Endothelial cell of hepatic sinusoid (primary cell): ENCODE measurements around the gene L3MBTL4.

ENCODE experiments used
- in situ Hi-C: cut with HindIII; loops from 2 replicates; pipeline ENCODE4 v1.10.0; 2017; ENCODE audit warnings: low sequenced_read_pairs

The L3MBTL4 gene

GRCh38 chr18:6366776-6367175 is 47.9 kb downstream of the L3MBTL4 start:
- in situ Hi-C loops, result no loop called here

- in situ Hi-C loops, result no loop called here
Observed at GRCh38 chr18:6365385-6365784, 49.3 kb downstream of the L3MBTL4 start.

GRCh38 chr18:6363216-6363615 is 51.5 kb downstream of the L3MBTL4 start:
- in situ Hi-C loops, result no loop called here

GRCh38 chr18:6362559-6363129 is 52.1 kb downstream of the L3MBTL4 start:
- in situ Hi-C loops, result no loop called here

GRCh38 chr18:6357668-6358067 is 57.0 kb downstream of the L3MBTL4 start:
- in situ Hi-C loops, result no loop called here

- in situ Hi-C loops, result no loop called here
Observed at GRCh38 chr18:6355789-6356589, 58.7 kb downstream of the L3MBTL4 start.

GRCh38 chr18:6352275-6352674 is 62.4 kb downstream of the L3MBTL4 start:
- in situ Hi-C loops, result no loop called here

GRCh38 chr18:6342990-6343389 is 71.7 kb downstream of the L3MBTL4 start:
- in situ Hi-C loops, result no loop called here

GRCh38 chr18:6341709-6342108 is 73.0 kb downstream of the L3MBTL4 start:
- in situ Hi-C loops, result no loop called here

- in situ Hi-C loops, result no loop called here
Observed at GRCh38 chr18:6341303-6341702, 73.4 kb downstream of the L3MBTL4 start.

- in situ Hi-C loops, result no loop called here
Observed at GRCh38 chr18:6340121-6340520, 74.6 kb downstream of the L3MBTL4 start.

- in situ Hi-C loops, result no loop called here
Observed at GRCh38 chr18:6336239-6336638, 78.5 kb downstream of the L3MBTL4 start.

- in situ Hi-C loops, result no loop called here
Observed at GRCh38 chr18:6333981-6334380, 80.7 kb downstream of the L3MBTL4 start.

- in situ Hi-C loops, result no loop called here
Observed at GRCh38 chr18:6331872-6332271, 82.8 kb downstream of the L3MBTL4 start.

- in situ Hi-C loops, result no loop called here
Observed at GRCh38 chr18:6330786-6331185, 83.9 kb downstream of the L3MBTL4 start.

GRCh38 chr18:6328621-6329010 is 86.1 kb downstream of the L3MBTL4 start:
- in situ Hi-C loops, result no loop called here

- in situ Hi-C loops, result no loop called here
Observed at GRCh38 chr18:6327895-6328620, 86.7 kb downstream of the L3MBTL4 start.

GRCh38 chr18:6327485-6327884 is 87.2 kb downstream of the L3MBTL4 start:
- in situ Hi-C loops, result no loop called here

- in situ Hi-C loops, result no loop called here
Observed at GRCh38 chr18:6326566-6326965, 88.1 kb downstream of the L3MBTL4 start.

GRCh38 chr18:6323319-6323889 is 91.3 kb downstream of the L3MBTL4 start:
- in situ Hi-C loops, result no loop called here

GRCh38 chr18:6315517-6316331 is 99.0 kb downstream of the L3MBTL4 start:
- in situ Hi-C loops, result no loop called here
